Measurements from ENCODE around the gene FCMR. TPM values are rescaled to one million over a fixed set of nuclear protein-coding genes. Genes with fewer than 3 reads are reported as not detected.

FCMR gene
- total and polyA plus RNA-seq, 4 donors, result 0.70 to 3.6 (median 1.7) TPM

GRCh38 chr1:206904423-206905142 lies 17.2 kb downstream of the FCMR start:
- DNase-seq (ENCODE audit: low spot score), result no peak
- H3K4me1 ChIP-seq (ENCODE audit: control insufficient read depth in 4 of 4, insufficient read depth in 4 of 4, low read length in 3 of 4), result peaks cover 0 to 9% (median 5%) of the 10 kb centered on the region in 4 donors
- no peak overlapping the region for H3K9ac ChIP-seq (ENCODE audit: low read depth in 1 of 2, low read length in 2 of 2)
- no peak overlapping the region for H3K4me3 ChIP-seq (ENCODE audit: low read depth in 1 of 3, low read length in 3 of 3)
- H3K9me3 ChIP-seq (ENCODE audit: control insufficient read depth in 4 of 4, low read length in 3 of 4), result no peaks in the 10 kb centered on the region
- H3K27ac ChIP-seq (ENCODE audit: low read depth in 1 of 2, low read length in 2 of 2), result no peak overlapping the region
- H3K27me3 ChIP-seq (ENCODE audit: control insufficient read depth in 4 of 4, insufficient read depth in 4 of 4, low read length in 3 of 4), result no peaks in the 10 kb centered on the region
- no peaks in the 10 kb centered on the region for H3K36me3 ChIP-seq (ENCODE audit: control insufficient read depth in 4 of 4, insufficient read depth in 3 of 4, low read depth in 1 of 4, low read length in 3 of 4)
- 81% methylated on average over 10 of the region's 10 CpGs for WGBS
- no peak for TF ChIP-seq MAX (IDR thresholded peaks at IDR 0.05)
- no peak for TF ChIP-seq NR2F2 (IDR thresholded peaks at IDR 0.05)
- no peak for TF ChIP-seq YY1 (IDR thresholded peaks at IDR 0.05)
- no peak for TF ChIP-seq REST (IDR thresholded peaks at IDR 0.05)
- no peak for TF ChIP-seq CTCF (IDR thresholded peaks at IDR 0.05; ENCODE audit: low read depth, low read length, missing input control)
- no peak for TF ChIP-seq TAF1 (conservative IDR thresholded peaks at IDR 0.05)
- TF ChIP-seq ATF3 (IDR thresholded peaks at IDR 0.05), result no peak
- no peak for TF ChIP-seq FOXA1 (IDR thresholded peaks at IDR 0.05)
- no peak for TF ChIP-seq HNF4G (IDR thresholded peaks at IDR 0.05)
- TF ChIP-seq SP1 (IDR thresholded peaks at IDR 0.05), result no peak
- TF ChIP-seq EGR1 (IDR thresholded peaks at IDR 0.05; ENCODE audit: low read depth in 2 of 2), result no peak
- TF ChIP-seq JUND (IDR thresholded peaks at IDR 0.05), result no peak

- H3K4me1 ChIP-seq (ENCODE audit: control insufficient read depth in 4 of 4, insufficient read depth in 4 of 4, low read length in 3 of 4), result peaks cover 0 to 4% (median 2%) of the 10 kb centered on the region in 4 donors
- no peak overlapping the region for H3K27ac ChIP-seq (ENCODE audit: low read depth in 1 of 2, low read length in 2 of 2)
- WGBS, result 79% methylated on average over 2 of the region's 2 CpGs
- DNase-seq (ENCODE audit: low spot score), result no peak
- no peak overlapping the region for H3K9ac ChIP-seq (ENCODE audit: low read depth in 1 of 2, low read length in 2 of 2)
- H3K36me3 ChIP-seq (ENCODE audit: control insufficient read depth in 4 of 4, insufficient read depth in 3 of 4, low read depth in 1 of 4, low read length in 3 of 4), result no peaks in the 10 kb centered on the region
- H3K9me3 ChIP-seq (ENCODE audit: control insufficient read depth in 4 of 4, low read length in 3 of 4), result no peaks in the 10 kb centered on the region
- no peaks in the 10 kb centered on the region for H3K27me3 ChIP-seq (ENCODE audit: control insufficient read depth in 4 of 4, insufficient read depth in 4 of 4, low read length in 3 of 4)
- no peak overlapping the region for H3K4me3 ChIP-seq (ENCODE audit: low read depth in 1 of 3, low read length in 3 of 3)
- TF ChIP-seq EGR1 (IDR thresholded peaks at IDR 0.05; ENCODE audit: low read depth in 2 of 2) (no peak), MAX (IDR thresholded peaks at IDR 0.05) (no peak), ATF3 (IDR thresholded peaks at IDR 0.05) (no peak)
Measured at GRCh38 chr1:206903687-206904086, 18.1 kb downstream of the FCMR start.

Data from liver (tissue), 9 donors.